NCI-H82 (cell line): ENCODE measurements around the gene SP3.

ENCODE experiments used
- DNase-seq: peaks from one replicate; lab custom pipeline; 2025; lab: John Stamatoyannopoulos, UW

Gene SP3

DNA sequence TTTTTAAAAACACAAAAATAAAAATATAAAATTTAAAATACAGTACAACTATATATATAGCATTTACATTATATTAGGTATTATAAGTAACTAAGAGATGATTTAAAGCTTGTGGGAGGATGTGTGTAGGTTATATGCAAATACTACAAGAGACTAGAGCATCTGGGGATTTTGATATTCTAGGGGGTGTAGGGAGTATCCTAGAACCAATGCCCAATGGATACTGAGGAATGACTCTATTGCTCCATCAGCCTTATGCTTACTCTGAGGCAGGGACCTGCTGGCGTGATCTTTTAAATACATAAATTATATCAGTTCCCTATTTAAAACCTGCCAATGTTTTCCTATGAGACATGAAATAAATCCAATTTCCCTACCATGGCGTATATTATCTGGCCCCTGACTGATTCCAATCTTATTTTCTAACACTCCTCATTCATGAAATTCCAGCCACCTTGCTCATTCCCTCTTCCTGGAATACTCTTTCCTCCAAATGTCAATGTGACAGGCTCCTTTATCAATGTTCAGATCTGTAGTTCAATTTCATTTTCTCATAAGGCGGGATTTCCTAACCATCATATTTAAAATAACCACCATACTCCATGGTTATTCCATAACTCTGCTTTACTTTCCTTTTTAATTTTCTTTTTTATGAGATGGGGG lies 22.2 kb downstream of the SP3 start:
- no peak for DNase-seq

DNA sequence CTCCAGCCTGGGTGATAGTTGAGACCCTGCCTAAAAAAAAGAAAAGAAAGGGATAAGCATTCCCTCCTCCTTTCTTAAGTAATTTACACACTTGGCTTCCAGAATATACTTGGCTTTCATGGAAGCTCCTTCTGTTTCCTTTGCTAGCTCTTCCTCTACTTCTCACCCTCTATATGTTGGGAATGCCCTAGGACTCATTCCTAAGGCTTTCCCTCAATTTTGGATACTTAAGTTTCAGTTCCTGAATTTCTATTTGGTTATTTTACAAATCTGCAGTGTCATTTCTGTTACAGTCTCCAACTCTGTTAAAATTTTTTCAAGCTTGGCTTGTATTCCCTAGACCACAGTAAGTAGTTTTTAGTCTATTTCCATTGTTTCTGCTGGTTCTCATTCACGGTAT lies 23.6 kb downstream of the SP3 start:
- DNase-seq: no peak

DNA sequence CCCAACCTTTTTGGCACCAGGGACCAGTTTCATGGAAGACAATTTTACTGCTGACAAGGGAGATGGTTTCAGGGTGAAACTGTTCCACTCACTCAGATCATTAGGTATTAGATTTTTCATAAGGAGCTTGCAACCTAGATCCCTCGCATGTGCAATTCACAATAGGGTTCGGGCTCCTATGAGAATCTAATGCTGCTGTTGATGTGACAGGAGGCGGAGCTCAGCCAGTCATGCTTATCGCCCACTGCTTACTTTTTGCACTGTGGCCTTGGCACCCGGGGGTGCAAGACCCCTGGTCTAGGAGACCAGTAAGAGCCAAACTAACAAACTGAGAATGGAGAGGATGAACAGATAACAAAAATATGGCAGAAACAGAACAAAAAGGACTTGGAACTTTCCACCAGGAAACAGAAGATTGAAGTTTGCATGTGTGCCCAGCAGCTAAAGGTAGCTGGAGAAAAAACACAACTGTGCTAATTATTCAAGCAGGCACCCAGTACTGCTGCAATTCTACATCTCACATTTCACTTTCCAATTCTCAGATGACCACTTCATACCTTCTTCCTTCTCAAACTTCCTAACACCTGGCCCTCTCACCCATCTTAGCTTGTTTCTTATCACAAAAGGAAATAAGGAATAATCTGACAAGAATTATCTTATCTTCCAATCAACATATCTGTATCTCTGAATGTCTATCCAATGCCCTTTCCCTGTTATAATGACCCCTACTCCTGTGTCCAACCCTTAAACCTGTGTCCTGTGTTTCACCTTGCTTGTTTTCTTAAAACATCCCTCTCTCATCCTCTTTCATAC lies 24.8 kb downstream of the SP3 start:
- no peak for DNase-seq

DNA sequence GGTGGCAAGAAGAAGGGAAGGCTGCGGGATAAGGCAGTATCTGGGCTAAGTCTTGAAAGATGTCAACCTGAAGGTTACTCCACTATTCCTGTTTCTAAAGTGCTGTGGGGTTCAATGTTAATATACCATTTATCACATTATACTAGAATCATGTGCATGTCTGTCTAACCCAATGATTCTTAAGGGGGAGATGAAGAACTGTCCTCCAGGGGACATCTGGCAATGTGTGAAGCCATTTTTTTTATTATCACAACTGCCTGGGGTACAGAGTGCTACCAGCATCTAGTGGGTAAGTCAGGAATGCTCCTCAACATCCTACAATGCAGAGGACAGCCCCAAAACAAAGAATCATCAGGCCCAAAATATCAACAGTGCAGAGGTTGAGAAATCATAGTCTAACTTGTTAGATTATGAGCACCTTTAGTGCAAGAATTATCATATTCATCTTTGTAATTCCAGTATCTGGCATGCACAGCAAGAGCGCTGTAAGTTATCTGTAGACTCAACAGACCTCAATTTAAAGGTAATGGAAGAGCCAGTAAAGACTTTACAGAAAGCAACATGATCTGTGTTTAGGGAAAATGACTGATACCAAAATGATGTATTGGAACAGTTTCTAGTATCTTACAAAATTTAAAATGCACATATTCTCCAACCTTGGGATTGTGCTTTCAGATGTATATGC lies 26.3 kb downstream of the SP3 start:
- no peak for DNase-seq

DNA sequence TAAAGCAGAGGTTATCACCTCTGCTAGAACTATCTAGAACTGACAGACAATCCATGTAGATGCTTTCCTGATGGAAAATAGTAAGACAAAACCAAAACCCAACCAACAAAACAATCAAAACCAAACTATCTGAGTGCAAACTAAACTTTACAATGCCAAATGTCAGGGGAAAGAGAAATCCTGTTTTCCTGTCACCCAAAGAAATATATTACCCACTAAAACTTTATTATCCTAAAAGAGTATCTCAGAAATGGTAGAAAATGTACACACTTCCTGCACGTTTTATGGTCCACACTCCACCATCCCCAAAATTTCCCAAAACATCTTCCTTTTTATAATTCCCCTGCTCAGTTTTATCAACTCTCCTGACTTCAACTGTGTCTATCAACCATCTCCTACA lies 29.9 kb downstream of the SP3 start:
- no peak for DNase-seq

DNA sequence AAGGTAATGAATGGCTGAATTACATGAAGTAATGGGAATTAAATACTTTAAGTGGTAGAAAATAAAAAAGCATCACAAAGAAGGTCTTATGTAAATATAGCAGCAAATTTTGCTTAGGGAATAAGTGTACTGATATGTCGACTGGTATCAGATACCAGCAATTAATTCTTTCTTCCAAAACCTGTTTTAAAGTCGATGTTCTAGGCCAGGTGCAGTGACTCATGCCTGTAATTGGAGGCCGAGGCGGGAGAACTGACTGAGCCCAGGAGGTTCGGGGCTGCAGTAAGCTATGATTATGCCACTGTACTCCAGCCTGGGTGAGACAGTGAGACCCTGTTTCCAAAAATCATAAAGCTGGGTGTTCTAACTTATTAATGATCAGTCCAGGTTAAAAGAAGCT lies 30.3 kb downstream of the SP3 start:
- no peak for DNase-seq

DNA sequence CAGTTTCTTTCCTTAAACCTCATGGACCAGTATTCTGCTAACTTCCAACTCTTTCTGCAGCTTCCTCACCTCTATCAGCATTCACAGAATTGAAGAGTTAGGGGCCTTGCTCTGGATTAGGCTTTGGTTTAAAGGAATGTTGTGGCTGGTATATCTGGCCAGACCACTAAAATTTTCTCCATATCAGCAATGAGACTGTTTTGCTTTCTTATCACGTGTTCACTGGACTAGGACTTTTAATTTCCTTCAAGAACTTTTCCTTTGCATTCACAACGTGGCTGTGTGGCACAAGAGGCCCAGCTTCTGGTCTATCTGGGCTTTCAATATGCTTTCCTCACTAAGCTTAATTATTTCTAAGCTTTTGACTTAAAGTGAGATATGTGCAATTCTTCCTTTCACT lies 33.4 kb downstream of the SP3 start:
- DNase-seq: no peak

DNA sequence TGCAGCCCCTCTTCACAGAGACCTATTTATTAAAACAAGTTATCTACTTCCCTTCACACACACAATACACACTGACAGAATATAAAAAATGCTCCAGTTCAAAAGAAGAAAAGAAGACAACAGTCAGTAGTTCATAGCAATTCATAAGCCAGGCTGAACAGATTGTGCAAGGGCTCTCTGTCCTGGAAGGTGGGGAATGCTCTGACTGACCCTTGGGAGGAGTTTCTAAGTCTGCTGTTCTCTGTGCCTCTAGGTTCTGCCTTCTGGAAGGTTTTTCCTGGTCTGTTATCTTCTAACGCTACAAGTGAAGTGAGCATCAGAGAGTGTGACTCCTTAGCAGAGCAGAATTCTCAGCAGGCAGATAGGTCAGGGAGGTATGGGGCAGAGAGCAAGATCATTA lies 35.7 kb downstream of the SP3 start:
- DNase-seq: no peak

DNA sequence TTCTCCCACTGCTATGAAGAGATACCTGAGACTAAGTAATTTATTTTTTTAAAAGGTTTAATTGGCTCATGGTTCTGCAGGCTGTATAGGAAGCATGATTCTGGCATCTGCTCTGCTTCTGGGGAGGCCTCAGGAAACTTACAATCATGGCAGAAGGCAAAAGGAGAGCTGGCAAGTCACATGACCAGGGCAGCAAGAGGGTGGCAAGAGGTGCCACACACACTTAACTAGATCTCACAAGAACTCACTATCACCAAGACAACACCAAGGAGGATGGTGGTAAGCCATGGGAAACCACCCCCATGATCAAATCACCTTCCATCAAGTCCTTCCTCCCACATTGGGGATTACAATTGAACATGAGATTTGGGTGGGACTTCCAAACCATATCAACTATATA lies 38.3 kb downstream of the SP3 start:
- DNase-seq: no peak

DNA sequence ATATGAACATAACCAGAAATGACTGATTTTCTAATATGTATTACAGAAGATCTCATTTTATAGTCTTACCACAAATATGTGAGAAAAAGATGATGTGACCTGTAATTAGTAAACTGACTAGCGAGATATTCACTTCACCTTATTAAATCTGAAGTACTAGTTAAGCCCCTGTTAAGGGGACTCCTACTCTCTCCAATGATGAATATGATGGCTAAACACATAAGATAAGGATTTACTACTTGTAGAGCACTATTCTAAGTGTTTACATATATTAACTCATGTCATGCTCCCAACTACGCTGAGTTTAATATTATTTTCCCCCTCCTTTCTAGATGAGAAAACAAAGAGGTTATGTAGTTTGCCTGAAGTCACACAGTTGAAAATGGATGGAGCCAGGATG lies 40.9 kb downstream of the SP3 start:
- DNase-seq: no peak

DNA sequence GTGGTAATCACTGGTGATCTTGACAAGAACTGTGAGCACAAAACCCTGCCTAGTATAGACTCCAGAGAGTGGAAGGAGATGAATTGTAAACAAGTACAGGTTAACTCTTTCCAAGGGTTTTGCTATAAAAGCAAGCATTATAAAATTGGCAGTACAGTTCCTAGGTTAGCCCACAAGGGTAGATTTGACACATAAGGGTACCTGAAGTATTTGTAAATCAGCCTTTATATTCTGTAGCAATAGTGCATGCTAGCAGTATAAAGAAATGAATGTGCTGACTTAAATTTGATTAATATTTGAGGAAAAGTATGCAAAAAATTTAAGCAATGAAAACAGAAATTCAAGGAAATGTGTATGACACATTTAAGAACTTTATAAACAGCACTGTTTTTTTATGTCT lies 42.4 kb downstream of the SP3 start:
- no peak for DNase-seq

DNA sequence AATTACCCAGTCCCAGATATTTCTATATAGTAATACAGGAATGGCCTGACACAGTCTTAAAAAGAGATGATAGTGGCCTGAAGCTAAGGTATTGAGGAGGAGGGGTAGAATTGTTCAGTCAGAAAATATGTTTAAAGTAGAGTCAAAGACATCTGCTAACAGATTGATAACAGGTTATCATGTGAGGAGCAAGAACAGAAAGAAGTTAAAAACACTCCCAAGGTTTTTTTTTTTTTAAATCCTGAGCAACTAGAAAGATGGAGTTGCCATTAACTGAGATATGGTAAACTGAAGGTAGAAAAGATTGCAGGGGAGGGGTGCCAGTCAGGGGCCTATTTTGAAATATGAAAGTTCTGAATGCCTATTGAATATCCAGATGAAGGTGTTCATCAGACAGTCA lies 43.1 kb downstream of the SP3 start:
- DNase-seq: no peak

DNA sequence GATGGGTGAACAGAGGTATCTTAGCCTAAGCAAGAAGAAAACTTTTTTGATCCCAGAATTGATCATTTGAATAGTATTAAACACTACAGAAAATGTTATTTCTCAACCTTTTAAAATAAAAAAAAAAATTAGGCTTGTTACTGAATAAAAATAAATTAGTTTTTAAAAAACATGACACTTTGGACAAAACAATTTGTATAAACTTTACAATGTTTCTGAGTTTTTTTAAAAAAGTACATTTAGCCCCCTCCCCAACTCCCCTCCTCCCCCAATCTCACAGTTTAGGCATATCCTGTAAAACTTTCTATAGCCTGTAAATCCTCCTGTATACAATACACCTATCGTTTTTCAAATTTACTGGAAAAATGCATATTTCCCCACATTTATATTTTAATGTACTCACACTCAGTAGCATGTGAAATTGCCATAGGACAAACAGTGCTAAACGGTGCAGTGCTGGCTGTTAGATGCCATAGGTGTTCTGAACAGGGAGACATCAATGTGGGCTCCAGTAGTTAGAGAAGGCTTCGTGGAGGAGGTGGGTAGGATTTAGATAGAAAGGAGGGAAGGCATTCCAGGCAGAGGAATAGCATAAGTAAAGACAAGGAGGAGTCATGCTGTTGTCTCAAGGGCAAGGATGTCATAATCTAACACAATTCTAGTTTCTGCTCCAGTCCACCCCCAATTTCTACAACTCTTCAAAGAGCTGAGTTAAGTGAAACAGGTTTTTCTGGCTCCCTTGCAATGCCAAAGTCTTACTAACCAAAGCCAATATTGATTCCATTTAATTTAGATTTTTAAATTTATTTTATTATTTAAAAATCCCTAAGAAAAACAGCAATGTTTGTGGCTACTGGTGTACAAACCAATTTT lies 50.9 kb downstream of the SP3 start:
- DNase-seq: no peak

DNA sequence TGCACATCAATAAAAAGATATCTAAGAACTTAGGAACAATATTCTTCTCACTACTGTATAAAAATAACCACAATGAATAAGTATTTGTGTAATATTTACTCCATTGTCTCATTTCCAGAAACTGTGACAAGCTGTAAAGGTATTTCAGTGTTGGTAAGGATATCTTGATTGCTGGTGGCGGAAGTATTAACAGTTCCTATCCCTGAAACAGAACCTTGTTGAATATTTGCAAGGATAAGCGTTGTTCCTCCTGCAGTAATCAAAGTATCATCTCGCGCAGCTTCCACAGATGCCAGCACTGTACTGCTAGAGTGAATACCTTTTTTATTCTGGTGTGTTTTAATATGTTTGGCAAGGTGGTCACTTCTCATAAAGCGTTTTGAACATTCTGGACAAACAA lies 55.3 kb downstream of the SP3 start:
- no peak for DNase-seq

DNA sequence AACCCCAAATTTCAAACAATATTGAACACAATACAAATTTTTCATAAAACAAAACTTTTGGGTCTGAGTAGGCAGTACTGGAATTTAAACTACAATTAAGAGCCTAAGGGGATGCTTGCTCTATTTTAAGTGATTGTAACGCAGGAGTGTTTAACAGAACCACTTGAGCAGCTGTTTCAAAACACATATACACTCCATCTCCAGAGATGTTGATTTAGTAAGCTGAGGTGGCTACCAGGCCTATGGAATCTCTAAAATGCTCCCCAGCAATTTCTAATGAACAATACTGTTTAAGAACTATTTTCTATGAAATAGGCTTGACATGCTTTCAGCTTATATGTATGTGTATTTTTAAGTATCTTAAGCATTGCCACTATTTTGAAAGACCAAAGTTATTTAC lies 58.5 kb downstream of the SP3 start:
- DNase-seq: no peak

DNA sequence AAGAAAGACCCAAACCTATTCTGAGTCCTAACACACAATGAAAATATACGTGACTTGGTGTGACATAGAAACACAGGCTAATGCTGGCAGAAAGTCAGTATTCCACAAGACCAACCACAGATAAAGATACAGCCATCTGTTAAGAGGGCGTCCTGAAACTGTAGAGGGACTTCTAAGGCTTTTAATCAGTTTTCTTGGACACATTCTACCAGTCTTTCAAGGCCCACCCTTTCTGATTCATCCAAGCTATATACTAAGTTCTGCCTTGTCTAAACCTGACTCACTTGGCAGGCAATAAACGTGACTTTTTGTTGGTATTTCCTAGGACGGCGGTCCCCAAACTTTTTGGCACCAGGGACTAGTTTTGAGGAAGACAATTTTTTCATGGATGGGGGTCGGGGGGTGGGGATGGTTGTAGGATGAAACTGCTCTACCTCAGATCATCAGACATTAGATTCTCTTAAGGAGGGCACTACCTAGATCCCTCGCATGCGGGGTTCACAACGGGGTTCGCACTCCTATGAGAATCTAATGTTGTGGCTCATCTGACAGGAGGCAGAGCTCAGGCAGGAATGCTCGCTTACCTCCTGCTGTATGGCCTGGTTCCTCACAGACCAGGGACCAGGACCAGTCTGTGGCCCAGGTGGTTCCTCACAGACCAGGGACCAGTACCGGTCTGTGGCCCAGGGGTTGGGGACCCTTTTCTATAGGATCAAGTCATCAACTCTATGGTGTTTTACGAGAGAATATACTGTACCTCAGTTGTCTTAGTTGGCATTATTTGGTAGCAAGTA lies 61.4 kb downstream of the SP3 start:
- no peak for DNase-seq

DNA sequence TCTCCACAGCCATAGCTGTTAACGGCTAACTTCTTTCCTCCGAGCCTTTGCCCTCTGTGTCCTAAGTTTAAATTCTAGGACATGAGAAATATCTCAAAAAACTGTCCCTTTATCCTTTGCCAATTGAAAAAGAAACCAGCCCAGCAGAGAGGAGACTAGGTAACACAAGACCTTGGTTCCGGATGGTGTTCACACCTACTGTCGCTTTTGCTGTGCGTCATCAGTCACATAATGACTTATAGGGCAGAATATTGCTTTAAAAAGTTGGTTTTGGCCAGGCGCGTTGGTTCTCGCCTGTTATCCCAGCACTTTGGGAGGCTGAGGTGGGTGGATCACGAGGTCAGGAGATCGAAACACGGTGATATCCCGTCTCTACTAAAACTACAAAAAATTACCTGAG lies 66.2 kb downstream of the SP3 start:
- no peak for DNase-seq

DNA sequence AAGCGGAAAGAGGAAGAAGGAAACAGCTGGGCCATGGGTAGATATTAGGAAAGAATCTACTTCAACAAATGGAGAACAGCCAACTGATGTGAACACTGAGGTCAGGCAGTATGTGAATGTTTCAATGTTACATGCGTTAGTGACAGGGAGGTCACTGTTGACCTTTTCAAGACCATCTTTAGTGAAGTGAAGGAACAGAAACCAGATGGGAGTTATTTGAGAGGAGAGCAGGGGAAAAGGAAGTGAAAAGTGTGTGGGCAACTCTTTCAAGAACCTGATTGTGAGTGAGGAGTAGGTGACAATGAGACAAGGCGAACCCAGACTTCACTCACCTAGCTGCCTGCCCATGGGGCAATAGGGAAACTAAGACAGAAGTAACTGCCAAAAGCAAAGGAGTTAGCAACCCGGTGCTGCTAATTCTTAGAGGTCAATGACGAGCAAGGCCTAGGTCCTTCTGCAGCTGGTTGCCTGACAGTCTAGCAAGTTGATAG lies 67.0 kb downstream of the SP3 start:
- DNase-seq: no peak

DNA sequence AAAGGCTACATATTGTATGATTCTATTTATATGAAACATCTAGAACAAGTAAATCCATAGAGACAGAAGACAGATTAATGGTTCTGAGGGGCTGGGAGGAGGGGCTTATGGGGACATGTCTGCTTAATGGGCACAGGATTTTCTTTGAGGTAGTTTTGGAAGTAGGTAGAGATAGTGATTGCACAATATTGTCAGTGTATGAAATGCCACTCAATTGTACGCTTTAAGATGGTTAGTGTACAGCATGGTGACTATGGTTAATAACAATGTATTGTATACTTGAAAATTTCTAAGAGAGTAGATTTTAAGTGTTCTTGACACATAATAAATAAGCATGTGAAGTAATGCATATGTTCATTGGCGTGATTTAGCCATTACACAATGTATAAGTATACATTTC lies 68.4 kb downstream of the SP3 start:
- no peak for DNase-seq

DNA sequence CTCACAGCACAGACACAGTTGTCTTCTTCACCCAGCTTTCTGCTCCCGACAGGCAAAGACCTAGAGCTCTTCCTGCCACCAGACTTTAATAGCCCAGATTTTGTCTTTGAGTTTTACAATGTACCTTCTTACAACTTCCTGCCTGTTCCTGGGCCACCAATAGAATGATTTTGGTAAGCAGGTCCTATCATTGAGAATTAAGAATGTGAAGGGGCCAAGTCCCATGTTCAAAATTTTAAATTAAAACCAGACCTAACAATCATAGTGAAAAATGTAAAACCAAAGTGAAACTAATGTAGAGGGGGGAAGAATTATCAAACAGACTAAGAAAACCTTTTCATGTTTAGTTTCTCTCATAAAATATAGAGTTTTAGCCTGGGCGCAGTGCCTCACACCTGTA lies 72.8 kb downstream of the SP3 start:
- no peak for DNase-seq

DNA sequence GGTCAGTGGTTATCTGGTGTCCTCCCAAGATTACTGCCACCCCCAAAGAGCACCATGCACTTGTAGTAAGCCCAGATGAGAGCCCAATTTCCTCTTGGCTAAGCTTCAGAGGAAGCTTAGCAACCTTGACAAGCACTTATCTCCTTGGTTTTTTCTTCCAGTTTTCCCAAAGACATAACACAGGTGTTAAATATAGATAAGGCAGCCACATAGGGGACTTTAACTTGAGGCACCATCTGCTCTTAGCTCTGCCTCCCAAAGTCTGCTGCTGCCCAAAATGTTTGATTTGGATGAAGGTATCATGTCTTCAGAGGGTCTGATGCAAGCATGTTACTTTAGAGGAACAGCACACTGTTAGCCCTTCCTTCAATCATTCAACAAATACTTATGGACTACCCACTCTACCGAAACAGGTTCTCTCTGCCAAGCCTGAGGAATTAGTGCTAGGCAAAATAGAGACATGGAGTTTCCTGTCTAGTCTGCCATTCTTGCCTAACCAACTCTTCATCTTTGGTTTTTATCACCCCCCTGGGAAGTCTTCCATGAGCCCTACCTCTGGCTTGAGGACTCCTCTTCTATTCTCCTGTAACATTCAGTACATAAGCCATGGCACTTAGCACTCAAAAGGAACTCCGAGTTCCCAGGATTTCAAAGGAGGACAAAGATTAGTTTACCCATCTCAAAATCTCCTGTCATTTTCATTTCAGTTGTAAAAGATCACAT lies 73.7 kb downstream of the SP3 start:
- DNase-seq: no peak
